COLO829 (cell line): ENCODE data around the gene SSBP3.
"Not testable (repeated sequence)": the region's sequence is repeated elsewhere in the genome, so short reads cannot be mapped to it uniquely, and the experiment has no call there.

ENCODE experiments used
- DNase-seq: peaks from one replicate; pipeline ENCODE4 v3.0.0; 2012; ENCODE audit warnings: low spot score

SSBP3 gene

GRCh38 chr1:54392401-54392800 is 13.8 kb downstream of the SSBP3 start:
- DNase-seq: no peak

- DNase-seq: no peak
Measured at GRCh38 chr1:54391450-54392209, 14.6 kb downstream of the SSBP3 start.

GRCh38 chr1:54390655-54391054 is 15.5 kb downstream of the SSBP3 start:
- no peak for DNase-seq

GRCh38 chr1:54389608-54390007 is 16.6 kb downstream of the SSBP3 start:
- not testable (repeated sequence) for DNase-seq

- DNase-seq: no peak
Measured at GRCh38 chr1:54387419-54387818, 18.8 kb downstream of the SSBP3 start.

GRCh38 chr1:54385727-54386022 is 20.5 kb downstream of the SSBP3 start:
- DNase-seq: no peak

- no peak for DNase-seq
Measured at GRCh38 chr1:54384918-54385726, 21.1 kb downstream of the SSBP3 start.

- no peak for DNase-seq
Measured at GRCh38 chr1:54384471-54384870, 21.7 kb downstream of the SSBP3 start.

- DNase-seq: no peak
Measured at GRCh38 chr1:54381524-54381923, 24.7 kb downstream of the SSBP3 start.

- DNase-seq: no peak
Measured at GRCh38 chr1:54380290-54380882, 25.8 kb downstream of the SSBP3 start.

- no peak for DNase-seq
Measured at GRCh38 chr1:54379555-54380289, 26.5 kb downstream of the SSBP3 start.

- DNase-seq: no peak
Measured at GRCh38 chr1:54378874-54379554, 27.2 kb downstream of the SSBP3 start.

- no peak for DNase-seq
Measured at GRCh38 chr1:54378157-54378873, 27.9 kb downstream of the SSBP3 start.

GRCh38 chr1:54377040-54377691 is 29.0 kb downstream of the SSBP3 start:
- no peak for DNase-seq

- no peak for DNase-seq
Measured at GRCh38 chr1:54376430-54377039, 29.7 kb downstream of the SSBP3 start.

- no peak for DNase-seq
Measured at GRCh38 chr1:54375712-54376429, 30.3 kb downstream of the SSBP3 start.

GRCh38 chr1:54375298-54375697 is 30.9 kb downstream of the SSBP3 start:
- no peak for DNase-seq

- DNase-seq: no peak
Measured at GRCh38 chr1:54374766-54375165, 31.4 kb downstream of the SSBP3 start.

GRCh38 chr1:54372978-54373377 is 33.2 kb downstream of the SSBP3 start:
- DNase-seq: no peak

GRCh38 chr1:54371942-54372275 is 34.3 kb downstream of the SSBP3 start:
- no peak for DNase-seq
